ENCODE measurements around the gene ZNF280B.
"Not testable (repeated sequence)": the region's sequence is repeated elsewhere in the genome, so short reads cannot be mapped to it uniquely, and the experiment has no call there.

ZNF280B gene

GRCh38 chr22:22462813-22463567 lies 45.6 kb downstream of the ZNF280B start:
- no peak for DNase-seq

DNA sequence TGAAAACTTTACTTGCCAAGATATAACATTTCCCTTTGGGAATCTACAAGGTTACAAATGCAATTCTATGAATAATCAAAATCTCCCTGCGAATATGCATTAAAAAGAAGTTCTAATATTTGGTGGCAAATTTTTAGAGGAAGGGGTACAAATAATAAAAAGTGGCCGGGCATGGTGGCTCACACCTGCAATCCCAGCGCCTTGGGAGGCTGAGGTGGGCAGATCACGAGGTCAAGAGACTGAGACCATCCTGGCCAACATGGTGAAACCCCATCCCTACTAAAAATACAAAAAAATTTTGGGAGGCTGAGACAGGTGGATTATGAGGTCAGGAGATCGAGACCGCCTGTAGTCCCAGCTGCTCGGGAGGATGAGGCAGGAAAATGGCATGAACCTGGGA lies 47.0 kb downstream of the ZNF280B start:
- DNase-seq, result no peak

DNA sequence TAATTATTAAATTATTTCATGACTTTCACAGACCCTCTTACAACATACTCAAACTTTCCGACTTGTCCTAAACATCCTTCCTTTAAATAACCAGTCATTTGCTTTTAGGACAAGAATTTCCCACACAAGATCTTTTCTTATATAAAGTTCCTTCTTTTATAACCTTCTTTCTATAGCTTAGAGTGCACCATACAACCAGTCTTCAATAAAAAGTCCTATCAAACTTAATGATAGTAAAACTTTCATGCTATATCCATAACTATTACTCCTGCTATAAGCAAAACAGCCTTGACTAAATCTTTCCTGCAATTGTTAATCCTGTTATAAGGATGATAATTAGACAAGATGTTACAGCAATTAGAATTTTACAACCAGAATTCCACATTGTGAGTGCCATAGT lies 47.4 kb downstream of the ZNF280B start:
- DNase-seq, result no peak

GRCh38 chr22:22460635-22461034 lies 47.9 kb downstream of the ZNF280B start:
- DNase-seq, result no peak

GRCh38 chr22:22460060-22460459 lies 48.5 kb downstream of the ZNF280B start:
- no peak for DNase-seq

- no peak for DNase-seq
Measured at GRCh38 chr22:22458896-22459588, 49.5 kb downstream of the ZNF280B start.

GRCh38 chr22:22458387-22458786 lies 50.2 kb downstream of the ZNF280B start:
- no peak for DNase-seq

- DNase-seq, result no peak
Measured at GRCh38 chr22:22454997-22455396, 53.5 kb downstream of the ZNF280B start.

GRCh38 chr22:22452996-22453686 lies 55.4 kb downstream of the ZNF280B start:
- DNase-seq, result no peak

GRCh38 chr22:22452211-22452610 lies 56.3 kb downstream of the ZNF280B start:
- no peak for DNase-seq

DNA sequence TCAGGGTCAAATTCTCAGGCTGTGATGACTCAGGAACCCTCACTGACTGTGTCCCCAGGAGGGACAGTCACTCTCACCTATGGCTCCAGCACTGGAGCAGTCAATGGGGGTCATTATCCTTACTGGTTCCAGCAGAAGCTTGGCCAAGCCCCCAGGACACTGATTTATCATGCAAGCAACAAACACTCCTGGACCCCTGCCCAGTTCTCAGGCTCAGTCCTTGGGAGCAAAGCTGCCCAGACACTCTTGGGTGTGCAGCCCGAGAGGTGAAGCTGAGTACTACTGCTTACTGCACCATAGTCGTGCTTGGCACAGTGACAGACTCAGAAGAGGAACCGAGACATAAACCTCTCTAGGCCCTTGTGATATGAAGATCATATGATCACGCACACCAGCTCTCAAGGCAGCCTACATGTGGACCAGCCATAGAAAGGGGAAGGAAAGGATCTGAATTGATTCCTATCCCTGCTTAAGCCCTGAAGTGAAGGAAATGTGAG lies 58.2 kb downstream of the ZNF280B start:
- no peak for DNase-seq

DNA sequence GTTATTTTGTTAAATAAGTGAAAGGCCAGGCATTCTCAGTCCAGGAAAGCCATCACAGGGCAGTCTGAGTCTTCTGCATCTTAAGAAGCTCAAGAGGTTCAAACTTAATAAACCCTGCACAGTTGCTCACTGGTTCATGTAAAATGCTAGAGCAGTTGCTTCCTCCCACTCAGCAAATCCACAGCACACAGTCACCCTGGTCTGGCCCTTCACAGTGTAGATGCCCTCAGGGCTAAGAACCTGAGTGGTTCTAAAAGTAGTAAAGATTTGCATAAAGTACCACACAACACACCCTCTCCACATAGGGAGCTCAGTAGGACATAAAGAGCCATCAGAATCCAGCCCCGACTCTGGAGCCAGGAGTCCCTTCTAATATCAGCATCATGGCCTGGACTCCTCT lies 58.7 kb downstream of the ZNF280B start:
- no peak for DNase-seq

GRCh38 chr22:22446517-22446916 lies 62.0 kb downstream of the ZNF280B start:
- no peak for DNase-seq

DNA sequence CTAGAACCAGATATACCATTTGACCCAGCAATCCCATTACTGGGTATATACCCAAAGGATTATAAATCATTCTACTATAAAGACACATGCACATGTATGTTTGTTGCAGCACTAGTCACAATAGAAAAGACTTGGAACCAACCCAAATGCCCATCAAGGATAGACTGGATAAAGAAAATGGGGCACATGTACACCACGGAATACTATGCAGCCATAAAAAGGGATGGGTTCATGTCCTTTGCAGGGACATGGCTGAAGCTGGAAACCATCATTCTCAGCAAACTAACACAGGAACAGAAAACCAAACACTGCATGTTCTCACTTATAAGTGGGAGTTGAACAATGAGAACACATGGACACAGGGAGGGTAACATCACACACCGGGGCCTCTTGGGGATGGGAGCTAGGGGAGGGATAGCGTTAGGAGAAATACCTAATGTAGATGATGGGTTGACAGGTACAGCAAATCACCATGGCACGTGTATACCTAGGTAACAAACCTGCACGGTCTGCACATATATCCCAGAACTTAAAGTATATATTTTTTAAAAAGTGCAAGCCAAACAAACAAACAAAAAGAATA lies 64.4 kb downstream of the ZNF280B start:
- DNase-seq, result not testable (repeated sequence)

GRCh38 chr22:22442928-22443709 lies 65.4 kb downstream of the ZNF280B start:
- no peak for DNase-seq

- DNase-seq, result not testable (repeated sequence)
Measured at GRCh38 chr22:22441626-22442025, 66.9 kb downstream of the ZNF280B start.

- no peak for DNase-seq
Measured at GRCh38 chr22:22440188-22440587, 68.4 kb downstream of the ZNF280B start.
